Transverse colon (tissue), 4 donors: Measurements from ENCODE around the gene RPTOR. TPM values are rescaled to one million over a fixed set of nuclear protein-coding genes. Genes with fewer than 3 reads are reported as not detected.

ENCODE experiments used
- DNase-seq: peaks from one replicate; pipeline ENCODE4 v3.0.0-alpha.2; 2019
- H3K27ac ChIP-seq, 4 donors: fragments of 200-600 bp; sonication (generic); 2 replicates each; pipeline ENCODE4 v1.5.1; 2016 to 2018; ENCODE audit warnings: inconsistent platforms in 4 of 4
- H3K27me3 ChIP-seq: fragments of 200-600 bp; sonication (generic); 2 replicates; pipeline ENCODE4 v1.5.1; 2017; ENCODE audit warnings: inconsistent platforms
- H3K36me3 ChIP-seq, 4 donors: fragments of 200-600 bp; sonication (generic); 2 replicates each; pipeline ENCODE4 v1.5.1; 2017 to 2019; ENCODE audit warnings: inconsistent platforms in 4 of 4
- H3K4me1 ChIP-seq, 4 donors: fragments of 200-600 bp; sonication (generic); 2 replicates each; pipeline ENCODE4 v1.5.1; 2017 to 2020; ENCODE audit warnings: inconsistent platforms in 4 of 4
- H3K4me3 ChIP-seq, 4 donors: fragments of 200-600 bp; sonication (generic); 1 replicate in 1 of 4; 2 replicates in 3 of 4; pipeline versions ENCODE4 v1.5.1 to v1.6.1; 2017 to 2019; ENCODE audit warnings: inconsistent platforms in 4 of 4
- H3K9me3 ChIP-seq, 2 donors: fragments of 200-600 bp; sonication (generic); 2 replicates each; pipeline ENCODE4 v1.5.1; 2017 to 2019; ENCODE audit warnings: inconsistent platforms in 2 of 2
- EP300 ChIP-seq: sonication (generic); formaldehyde crosslinking; IDR thresholded peaks from one replicate; pipeline ENCODE4 v1.6.1; 2017; ENCODE audit warnings: antibody characterized with exemption, low read depth
- POLR2A ChIP-seq: fragments of 450-650 bp; IDR thresholded peaks from one replicate; pipeline ENCODE4 v1.6.1; 2016; ENCODE audit warnings: antibody characterized with exemption, mild to moderate bottlenecking, moderate library complexity
- POLR2AphosphoS5 ChIP-seq, 3 donors: sonication (generic); formaldehyde crosslinking; IDR thresholded peaks; one replicate each; pipeline ENCODE4 v1.6.1; 2016; ENCODE audit warnings: antibody characterized with exemption in 3 of 3
- WGBS, 2 donors: methylation state at CpG; one replicate each; pipeline ENCODE4 v1.1.5; 2018; ENCODE audit warnings: low coverage in 1 of 2; 5-methylcytosine and 5-hydroxymethylcytosine counted together
- in situ Hi-C, 4 donors: fragments of 200-750 bp; cut with MboI; loops; one replicate each; pipeline versions ENCODE4 v1.15.0 to v1.15.1; 2017; ENCODE audit warnings: low sequenced_read_pairs in 3 of 4, low pct_ligation_motif_present in 1 of 4, low pct_unique_long_range_greater_than_20kb in 1 of 4
- intact Hi-C: fragments of 100-400 bp; cut with DNase I; formaldehyde crosslinking; loops from one replicate; pipeline ENCODE4 v1.15.1; 2023; ENCODE audit warnings: low total_unique reads
- total RNA-seq, 4 donors: library from RNA; depleted of rRNA; stranded (reverse); fragments of >200 nt; gene quantifications; one replicate each; pipeline ENCODE4 v1.1.0, GENCODE V29; 2016
- TF ChIP-seq, protein P1 (sequence below), 5 experiments: fragments of 200-600 bp in 3 of 5; fragments of 450-650 bp in 2 of 5; sonication (generic) in 3 of 5; IDR thresholded peaks; 1 replicate in 2 of 5; 2 replicates in 3 of 5; pipeline ENCODE4 v1.5.1; 2016 to 2017; ENCODE audit warnings: antibody characterized with exemption in 5 of 5, inconsistent platforms in 3 of 5, mild to moderate bottlenecking in 2 of 5, moderate library complexity in 1 of 5

Gene RPTOR
- total RNA-seq, 4 donors from 2014 or later: 28.9 to 79.3 (median 48.0) TPM

DNA sequence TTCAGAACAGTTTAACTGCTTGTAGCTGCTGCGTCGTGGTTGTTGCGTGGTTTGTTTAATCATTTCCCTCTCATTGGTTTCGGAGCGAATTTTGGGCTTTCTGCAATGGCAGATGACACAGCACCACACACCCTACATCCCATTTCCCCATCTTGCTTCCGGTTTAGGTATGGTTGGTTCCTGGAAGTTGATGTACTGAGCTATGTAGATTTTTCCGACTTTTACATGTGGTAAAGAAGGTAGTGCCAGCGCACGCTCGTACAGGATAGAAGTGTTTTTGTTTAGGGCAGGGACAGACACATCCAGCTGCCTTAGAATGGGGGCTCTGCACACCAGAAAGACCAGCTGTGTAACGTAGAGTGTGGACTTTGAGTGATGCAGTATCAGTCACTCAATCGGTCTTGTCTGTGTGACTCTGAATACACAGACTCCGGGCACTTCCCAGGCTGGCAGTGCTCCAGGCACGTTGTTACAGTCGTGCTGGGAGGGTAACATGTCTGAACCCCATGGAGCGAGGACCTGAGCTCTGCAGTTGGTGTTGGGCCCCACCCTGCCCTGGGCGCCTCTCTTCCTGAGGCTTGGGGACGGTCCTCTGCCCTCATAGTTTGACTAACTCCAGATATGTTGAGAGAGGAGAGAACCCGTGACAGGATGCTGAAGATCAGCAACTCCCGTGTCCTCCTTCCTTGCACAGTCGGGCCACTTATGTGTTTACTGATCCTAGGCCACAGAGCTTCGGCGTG lies 275.0 kb downstream of the RPTOR start:
- Histone ChIP-seq H3K36me3 (peaks cover 0 to 7% (median 0%) of the 10 kb centered on the region in 4 donors), H3K4me3 (no peak overlapping the region), H3K9me3 (no peaks in the 10 kb centered on the region), H3K27me3 (no peaks in the 10 kb centered on the region), H3K27ac (no peak overlapping the region), H3K4me1 (no peaks in the 10 kb centered on the region)
- DNase-seq: peak; percentile 5
- TF ChIP-seq POLR2AphosphoS5 (IDR thresholded peaks at IDR 0.05) (no peak), POLR2A (no peak), EP300 (no peak)
- TF ChIP-seq, protein P1, sequence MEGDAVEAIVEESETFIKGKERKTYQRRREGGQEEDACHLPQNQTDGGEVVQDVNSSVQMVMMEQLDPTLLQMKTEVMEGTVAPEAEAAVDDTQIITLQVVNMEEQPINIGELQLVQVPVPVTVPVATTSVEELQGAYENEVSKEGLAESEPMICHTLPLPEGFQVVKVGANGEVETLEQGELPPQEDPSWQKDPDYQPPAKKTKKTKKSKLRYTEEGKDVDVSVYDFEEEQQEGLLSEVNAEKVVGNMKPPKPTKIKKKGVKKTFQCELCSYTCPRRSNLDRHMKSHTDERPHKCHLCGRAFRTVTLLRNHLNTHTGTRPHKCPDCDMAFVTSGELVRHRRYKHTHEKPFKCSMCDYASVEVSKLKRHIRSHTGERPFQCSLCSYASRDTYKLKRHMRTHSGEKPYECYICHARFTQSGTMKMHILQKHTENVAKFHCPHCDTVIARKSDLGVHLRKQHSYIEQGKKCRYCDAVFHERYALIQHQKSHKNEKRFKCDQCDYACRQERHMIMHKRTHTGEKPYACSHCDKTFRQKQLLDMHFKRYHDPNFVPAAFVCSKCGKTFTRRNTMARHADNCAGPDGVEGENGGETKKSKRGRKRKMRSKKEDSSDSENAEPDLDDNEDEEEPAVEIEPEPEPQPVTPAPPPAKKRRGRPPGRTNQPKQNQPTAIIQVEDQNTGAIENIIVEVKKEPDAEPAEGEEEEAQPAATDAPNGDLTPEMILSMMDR (IDR thresholded peaks at IDR 0.05): no peak
- in situ Hi-C loops: no loop called here
- 75 to 79% methylated on average over 11 to 23 of the region's 23 CpGs for WGBS, 2 donors
- intact Hi-C loops: no loop called here

DNA sequence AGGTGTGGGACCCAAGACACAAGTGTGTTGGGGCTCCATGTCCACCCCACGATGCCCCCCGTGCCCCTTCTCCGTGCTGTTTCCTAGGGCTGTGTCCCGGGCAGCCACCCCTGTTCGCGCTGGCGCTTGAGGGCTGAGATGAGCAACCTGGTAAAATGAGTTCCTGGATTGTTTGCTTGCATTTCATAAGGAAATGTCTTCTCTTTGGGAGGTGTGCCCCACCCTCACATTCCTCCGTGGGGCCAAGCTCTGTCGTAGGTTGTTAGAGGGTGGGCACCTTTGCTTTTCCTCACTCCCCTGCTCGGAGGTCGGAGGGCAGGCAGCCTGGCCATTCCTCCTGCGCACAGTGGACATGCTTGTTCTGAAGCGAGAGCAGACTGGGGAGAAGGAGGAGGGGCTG lies 275.7 kb downstream of the RPTOR start:
- H3K4me1 ChIP-seq: no peaks in the 10 kb centered on the region
- WGBS, 2 donors: 93% methylated on average over 9 to 13 of the region's 13 CpGs
- in situ Hi-C loops (no loop called here), intact Hi-C loops (no loop called here)
- H3K36me3 ChIP-seq: peaks cover 0 to 7% (median 0%) of the 10 kb centered on the region in 4 donors
- H3K9me3 ChIP-seq: no peaks in the 10 kb centered on the region
- no peak overlapping the region for H3K4me3 ChIP-seq
- no peak overlapping the region for H3K27ac ChIP-seq
- TF ChIP-seq EP300 (no peak), POLR2A (no peak), POLR2AphosphoS5 (IDR thresholded peaks at IDR 0.05) (no peak)
- TF ChIP-seq, protein P1 (IDR thresholded peaks at IDR 0.05): no peak
- DNase-seq: no peak
- H3K27me3 ChIP-seq: no peaks in the 10 kb centered on the region

DNA sequence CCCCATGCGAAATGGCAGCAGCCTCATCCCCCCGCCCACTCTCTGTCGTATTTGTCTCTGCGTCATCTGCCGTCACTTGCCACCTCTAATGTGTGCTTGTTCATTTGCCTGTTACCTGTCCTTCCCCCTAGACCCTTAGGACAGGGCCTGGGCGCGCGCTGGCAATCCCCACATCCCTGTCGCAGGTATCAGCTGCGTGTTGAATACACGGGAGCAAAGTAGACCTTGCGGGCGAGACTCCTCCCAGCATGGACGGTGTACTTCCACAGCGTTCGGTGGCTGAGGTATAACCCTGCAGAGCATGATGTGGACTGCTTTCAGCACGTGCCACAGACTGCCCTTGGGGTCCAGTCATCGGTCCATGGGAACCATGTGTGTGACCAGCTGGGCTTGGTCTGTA lies 276.9 kb downstream of the RPTOR start:
- H3K27me3 ChIP-seq: no peaks in the 10 kb centered on the region
- H3K36me3 ChIP-seq: peaks cover 0 to 7% (median 0%) of the 10 kb centered on the region in 4 donors
- no peak for DNase-seq
- H3K27ac ChIP-seq: no peak overlapping the region
- no peak overlapping the region for H3K4me3 ChIP-seq
- no peaks in the 10 kb centered on the region for H3K4me1 ChIP-seq
- intact Hi-C loops: no loop called here
- 90 to 96% methylated on average over 2 to 18 of the region's 18 CpGs for WGBS, 2 donors
- TF ChIP-seq EP300 (no peak), POLR2AphosphoS5 (IDR thresholded peaks at IDR 0.05) (no peak), POLR2A (no peak)
- TF ChIP-seq, protein P1 (IDR thresholded peaks at IDR 0.05): no peak
- no peaks in the 10 kb centered on the region for H3K9me3 ChIP-seq
- in situ Hi-C loops: no loop called here

DNA sequence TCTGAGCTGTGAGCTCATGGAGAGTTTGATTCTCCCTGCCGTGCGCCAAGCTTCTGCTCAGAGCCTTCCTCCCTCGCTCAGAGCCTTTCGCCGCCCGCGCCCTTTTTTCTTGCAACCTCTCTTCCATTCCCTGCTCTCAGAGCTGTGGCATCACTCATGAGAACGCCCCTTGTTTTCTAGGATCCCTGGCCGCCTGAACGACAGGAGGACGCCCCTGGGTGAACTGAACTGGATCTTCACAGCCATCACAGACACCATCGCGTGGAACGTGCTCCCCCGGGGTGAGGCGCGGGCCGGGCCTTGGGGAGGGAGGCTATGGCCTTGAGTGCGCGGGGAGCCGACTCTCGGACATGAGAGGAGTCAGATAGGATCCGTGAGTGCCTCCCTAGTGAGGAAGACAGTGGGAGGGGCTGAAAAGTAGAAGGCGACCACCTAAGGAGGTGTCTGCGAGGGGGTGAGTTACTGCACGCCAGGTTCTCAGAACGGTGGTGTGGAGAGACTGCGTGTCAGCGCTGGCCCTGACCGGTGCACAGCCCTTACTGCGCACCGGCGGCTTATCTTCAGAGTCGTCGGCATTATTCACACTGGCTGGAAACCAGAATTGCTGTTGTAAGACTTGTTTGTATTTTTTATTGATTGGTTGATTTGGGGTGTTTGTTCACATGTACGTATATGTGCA lies 277.5 kb downstream of the RPTOR start:
- no peak overlapping the region for H3K4me3 ChIP-seq

More for the DNA sequence above, 277.5 kb downstream of the RPTOR start:
- TF ChIP-seq, protein P1 (IDR thresholded peaks at IDR 0.05): no peak
- TF ChIP-seq POLR2AphosphoS5 (IDR thresholded peaks at IDR 0.05) (no peak), EP300 (no peak), POLR2A (no peak)
- Histone ChIP-seq H3K9me3 (no peaks in the 10 kb centered on the region), H3K36me3 (peaks cover 0 to 7% (median 0%) of the 10 kb centered on the region in 4 donors), H3K27ac (no peak overlapping the region), H3K4me1 (no peaks in the 10 kb centered on the region), H3K27me3 (no peaks in the 10 kb centered on the region)
- intact Hi-C loops: no loop called here
- 97 to 100% methylated on average over 3 to 36 of the region's 36 CpGs for WGBS, 2 donors
- in situ Hi-C loops: no loop called here
- DNase-seq: no peak
